ENCODE results near the gene CEMIP2.

Gene CEMIP2

DNA sequence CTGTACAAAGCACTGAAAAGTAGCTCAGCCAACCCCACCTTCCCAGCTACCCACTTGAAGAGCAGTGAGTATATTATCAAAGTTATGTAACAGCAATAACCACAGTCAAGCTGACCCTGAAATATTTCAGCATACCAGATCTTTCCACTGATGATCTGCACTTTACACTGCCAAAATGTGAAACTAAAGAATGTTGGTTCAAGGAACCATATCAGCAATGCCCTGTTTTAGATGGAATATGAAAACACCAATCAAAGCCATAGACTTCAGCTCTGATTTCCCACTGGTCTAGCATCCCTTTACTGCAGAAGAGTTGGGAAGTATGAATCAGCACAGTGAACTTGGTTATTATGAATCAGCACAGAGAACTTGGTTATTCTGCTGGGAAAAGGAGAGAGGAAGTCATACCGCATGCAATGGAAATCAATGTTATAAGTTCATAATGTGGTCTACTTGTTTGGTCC is 20.0 kb downstream of the CEMIP2 start:
- DNase-seq: no peak

DNA sequence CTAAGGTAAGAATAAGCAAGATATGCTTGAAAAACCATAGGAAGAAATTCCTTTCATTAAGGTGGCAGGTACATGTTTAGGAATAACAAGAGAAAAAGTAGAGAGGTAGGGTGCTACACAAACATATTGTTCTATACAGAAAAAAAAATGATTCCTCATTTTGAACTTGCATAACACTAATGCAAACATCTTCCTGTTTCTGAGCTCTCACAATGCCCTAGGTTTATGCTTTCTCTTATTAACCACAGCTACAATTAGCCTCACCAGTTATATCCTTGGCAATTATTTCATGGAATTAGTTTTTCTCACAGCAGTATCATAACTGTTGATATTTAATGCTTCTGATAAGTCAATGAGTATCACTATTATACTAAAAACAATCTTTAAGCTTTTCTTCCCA is 20.7 kb downstream of the CEMIP2 start:
- no peak for DNase-seq

DNA sequence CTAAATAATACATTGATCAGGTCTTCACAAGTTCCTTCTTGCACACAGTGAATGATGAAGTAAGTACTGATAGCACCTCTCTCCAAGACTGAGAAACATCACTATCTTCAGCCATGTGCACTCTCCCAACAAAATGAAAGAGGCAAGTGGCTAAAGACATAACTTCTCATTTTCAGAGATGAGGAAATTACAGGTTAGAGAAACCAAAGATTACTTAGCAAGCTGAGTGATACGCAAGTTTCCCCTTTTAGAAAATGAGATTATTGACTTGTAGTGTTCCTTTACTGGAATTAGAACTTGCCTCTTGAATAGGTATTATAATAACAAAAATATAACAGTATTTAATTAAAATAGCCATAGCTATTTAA is 21.6 kb downstream of the CEMIP2 start:
- DNase-seq: no peak

DNA sequence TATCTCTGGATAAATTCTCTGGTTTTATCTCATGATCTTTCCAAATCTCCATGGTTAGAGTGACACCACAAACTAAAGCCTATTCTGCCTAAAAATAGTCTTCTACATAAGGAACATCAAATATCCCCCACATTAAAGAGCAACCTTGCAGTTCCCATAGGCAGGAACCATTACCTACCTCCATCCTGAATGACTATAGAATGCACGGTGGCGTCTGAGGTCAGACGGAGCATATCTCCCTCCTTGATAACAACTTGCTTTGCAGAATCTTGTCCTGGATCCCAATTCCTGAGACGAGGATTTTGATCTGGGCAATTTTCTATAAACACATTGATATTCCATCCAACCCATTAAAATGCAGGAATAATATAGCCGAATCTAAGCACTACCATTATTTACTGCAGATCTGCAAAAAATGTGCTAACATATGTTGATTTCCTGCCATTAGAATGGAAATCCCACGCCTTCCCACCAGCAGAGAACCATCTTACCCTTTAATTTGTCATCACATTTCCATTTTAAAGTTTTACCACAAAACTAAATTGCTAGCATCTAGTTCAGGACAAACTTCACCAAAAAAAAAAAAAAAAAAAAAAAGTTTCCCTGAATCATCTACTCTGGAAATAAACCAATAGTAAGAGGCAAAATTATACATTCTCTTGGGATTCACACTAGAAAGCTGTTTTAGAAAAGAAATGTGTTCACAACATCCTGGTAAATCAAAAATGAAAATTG is 22.1 kb downstream of the CEMIP2 start:
- no peak for DNase-seq

DNA sequence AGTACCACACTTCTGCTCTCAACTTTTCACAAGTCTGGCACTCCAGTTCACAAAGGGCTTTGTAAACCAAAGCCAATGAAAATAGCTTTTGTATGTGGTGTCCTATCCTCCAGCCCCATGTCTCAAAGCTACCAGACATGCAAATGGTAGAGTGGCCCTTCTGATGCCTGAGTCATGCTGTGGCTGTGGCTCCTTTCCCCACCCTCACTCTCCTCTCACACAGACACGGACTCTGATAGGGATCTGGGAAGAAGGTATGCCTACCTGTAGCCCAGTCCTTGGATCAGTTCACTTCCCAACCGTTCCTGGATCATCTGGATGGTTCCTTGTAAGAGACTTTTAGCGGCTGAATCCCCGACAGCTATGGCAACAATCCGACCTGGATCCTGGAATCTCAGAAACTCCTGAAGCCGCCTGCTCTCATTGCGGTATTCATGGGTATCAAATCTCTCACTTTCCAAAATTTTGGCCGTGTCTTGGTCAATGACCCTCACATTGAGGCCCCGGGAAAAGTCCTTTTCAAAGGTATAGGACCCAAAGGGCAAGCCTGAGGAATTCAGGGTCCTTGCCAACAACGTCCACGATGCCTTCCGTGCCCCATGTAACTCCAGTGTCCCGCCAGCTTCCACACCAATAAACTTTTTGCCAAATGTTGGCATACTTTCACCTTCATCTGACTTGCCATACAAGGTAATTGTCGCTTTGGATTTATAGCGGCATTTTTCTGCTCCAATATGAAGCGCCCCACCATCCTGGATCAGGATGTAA is 23.4 kb downstream of the CEMIP2 start:
- no peak for DNase-seq

DNA sequence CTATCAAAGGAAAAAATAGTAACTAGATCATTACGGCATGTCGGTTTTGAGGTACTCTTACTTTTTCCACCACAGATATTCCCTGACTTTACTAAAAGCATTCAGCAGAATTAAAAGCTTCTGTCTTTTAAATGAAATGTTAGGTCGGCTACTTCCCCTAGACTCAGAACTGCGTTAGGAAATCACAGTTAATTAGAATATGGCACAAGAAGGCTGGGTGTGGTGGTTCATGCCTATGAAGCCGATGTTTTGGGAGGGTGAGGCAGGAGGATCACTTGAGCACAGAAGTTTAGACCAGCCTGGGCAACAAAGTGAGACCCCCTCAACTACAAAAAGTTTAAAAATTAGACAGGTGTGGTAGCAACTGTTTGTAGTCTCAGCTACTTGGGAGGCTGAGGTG is 24.4 kb downstream of the CEMIP2 start:
- no peak for DNase-seq

DNA sequence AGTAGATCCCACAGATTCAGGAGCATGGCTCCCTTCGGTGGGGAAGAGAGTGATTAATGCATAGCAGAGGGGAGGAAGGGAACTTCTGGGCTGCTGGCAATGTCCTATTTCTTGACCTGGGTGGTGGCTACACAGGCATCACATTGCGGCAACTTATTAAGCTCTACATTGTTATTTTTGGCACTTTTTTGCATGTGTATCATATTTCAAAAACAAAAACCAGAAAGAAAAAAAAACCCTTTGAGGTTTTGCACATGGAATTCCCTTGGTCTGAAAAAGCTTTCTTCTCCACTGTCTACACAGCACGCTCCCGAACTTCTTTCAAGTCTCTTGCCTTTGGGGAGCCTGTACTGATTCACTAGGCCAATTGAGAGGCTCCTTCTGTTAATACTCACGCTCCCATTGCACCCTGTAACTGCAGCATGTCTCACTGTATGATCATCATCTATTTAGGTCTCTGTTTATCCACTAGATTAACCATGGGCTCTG is 25.1 kb downstream of the CEMIP2 start:
- no peak for DNase-seq

DNA sequence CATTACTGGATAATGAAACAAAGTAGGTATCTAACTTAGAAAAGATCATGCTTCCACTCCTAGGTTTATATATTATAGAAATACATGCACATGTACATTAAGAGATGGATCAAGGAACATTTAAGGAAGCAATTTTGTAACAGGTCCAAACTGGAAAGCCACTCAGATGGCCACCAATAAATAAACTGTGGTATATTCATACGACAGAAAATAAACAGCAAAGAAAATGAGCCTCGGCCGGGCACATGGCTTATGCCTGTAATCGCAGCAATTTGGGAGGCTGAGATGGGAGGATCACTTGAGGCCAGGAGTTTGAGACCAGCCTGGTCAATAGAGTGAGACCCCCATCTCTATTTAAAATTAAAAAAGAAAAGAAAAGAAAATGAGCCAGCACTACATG is 25.6 kb downstream of the CEMIP2 start:
- no peak for DNase-seq

DNA sequence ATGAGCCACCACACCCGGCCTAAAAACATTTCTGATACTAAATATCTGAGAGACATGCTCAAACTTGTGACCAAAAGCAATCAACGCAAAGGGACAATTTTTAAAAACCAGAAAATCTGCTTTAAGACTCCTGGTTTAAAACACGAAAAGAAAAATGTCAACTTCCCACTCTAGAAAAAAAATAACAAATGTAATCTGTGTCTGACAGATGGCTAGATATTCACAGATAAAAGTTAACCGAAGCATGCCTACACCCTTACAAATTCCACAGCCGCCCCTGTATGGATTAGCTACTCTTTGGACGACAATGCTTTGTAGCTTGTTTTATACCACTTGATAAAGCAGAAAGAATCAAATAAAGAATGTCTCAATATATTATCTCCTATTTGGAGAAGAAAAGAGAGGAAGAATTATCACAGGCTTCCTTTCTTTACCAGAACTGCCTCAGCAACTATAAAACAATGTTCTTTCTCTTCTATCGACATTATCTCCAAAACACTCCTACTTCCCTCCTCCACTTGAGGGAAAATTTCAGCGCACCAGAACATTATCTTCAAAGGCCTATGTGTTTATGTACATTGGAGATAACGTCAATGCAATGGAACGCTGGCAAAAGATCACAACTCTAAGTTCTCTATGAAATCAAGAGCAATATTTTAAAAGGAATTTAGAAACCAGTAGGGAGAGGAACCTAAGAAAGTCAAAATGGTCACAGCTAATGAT is 26.2 kb downstream of the CEMIP2 start:
- DNase-seq: no peak

DNA sequence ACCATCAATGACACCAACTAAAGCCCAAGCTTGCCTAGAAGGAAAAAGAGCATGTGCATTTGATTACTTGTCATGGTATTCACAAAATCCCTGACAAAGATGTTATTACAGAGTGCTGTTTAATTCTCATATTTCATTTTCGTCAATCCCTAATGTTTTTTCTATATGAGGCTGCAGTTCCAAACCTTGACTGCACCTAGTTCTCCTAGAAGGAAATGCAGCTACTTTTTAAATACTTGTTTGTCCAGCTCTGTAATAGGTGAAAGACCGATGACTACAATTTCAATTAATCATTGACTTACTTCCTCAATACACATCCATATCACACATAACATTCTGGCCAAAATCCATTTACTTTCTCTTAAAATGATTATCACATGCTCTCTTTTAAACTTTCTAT is 28.1 kb downstream of the CEMIP2 start:
- no peak for DNase-seq

DNA sequence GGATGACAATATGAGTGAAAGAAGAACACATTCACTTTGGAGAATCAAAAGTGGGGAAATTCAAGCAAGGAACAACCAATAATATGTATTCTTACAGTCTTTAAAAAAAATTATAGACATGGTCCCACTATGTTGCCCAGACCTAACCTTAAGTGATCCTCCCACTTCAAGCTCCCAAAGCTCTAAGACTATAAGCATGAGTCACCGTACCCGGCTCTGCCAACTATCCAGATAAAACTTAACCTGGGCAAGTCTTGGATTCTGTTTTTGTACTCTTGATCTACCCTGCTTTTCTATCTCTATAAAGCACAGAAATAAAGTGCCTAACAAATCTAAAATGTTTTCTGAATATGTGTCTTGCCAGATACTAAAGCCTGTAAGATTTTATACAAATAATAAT is 30.9 kb downstream of the CEMIP2 start:
- no peak for DNase-seq

DNA sequence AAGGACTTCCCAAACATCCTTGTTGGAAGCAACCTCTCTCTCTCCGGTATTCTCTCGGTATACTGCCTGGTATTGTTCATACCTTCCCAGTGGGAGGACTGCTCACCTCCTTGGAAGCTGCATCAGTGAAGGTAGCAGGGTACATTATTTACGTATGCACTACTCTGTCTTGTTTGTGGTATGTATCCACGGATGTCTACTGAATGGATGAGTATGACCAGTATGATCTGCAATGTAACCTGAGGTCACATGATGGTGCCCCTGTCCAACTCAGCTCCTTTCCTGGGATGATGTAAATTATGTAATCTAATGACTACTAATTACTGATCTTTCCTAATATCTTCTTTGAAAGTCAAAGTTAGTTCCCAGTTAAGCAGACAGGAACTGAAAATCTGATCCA is 32.1 kb downstream of the CEMIP2 start:
- DNase-seq: no peak

DNA sequence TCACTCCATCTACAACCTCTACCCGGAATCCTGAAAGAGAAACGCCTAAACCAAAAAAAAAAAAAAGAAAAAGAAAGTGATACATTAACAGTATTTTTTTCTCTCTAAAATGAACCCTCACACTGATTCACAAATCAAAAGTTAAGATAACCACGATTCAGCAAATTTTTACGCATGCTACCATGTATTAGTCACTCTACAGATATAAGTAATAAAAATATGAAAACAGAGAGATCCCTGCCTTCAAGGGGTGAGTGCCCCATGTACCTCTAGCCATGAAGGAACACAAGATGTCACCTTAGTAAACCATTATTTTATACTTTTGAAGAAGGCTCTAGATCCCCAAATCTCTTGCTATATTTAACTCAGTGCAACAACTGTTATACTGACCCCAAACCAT is 33.4 kb downstream of the CEMIP2 start:
- no peak for DNase-seq

DNA sequence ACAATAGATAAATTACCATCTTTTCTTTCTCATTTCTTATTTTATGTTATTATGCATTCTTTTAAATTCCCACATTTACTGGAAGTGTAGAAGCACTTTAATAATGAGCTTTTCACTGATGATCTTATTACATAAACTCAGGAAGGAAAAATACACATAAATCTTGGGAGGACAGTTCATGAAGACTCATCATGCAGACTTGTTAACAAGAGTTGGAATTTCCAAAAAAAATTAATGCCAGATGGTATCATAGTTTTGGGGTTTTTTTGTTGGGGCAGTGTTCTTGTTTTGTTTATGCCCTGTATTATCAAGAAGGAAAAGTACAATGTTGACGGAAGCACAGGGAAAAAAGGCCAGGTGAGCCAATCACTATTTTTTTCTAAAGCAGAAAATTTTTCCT is 35.1 kb downstream of the CEMIP2 start:
- DNase-seq: no peak

DNA sequence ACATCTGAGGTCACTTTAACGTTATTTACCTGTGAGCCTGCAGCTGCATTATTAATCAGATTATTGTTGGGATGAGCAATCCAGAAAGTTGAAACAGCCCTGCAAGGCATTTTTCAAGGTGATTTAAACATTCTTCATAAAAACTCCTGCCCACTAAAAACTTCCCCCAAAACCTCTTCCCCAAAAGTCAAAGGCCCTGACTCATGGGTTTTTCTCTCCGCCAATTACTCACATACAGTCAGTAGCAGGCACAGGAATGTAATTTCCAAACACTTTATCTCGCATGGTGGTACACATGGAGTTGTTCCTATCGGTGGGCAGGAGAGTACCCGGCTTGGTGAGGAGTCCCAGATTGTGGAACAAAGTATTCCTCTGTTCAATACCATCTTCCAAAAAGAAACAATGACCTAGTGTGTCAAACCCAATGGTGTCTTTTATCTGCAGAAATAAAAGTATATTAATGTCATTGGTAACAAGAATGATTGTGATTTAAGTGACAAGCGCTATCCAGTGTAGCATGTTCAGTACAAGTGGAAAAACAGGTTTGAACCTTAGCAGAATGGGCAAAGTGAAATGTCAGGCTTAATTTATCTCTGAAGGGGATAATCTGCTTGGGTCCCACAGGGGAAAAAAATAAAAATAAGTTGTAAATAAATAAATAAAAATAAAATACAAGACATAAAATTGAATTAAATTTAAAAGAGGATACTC is 38.3 kb downstream of the CEMIP2 start:
- DNase-seq: no peak

DNA sequence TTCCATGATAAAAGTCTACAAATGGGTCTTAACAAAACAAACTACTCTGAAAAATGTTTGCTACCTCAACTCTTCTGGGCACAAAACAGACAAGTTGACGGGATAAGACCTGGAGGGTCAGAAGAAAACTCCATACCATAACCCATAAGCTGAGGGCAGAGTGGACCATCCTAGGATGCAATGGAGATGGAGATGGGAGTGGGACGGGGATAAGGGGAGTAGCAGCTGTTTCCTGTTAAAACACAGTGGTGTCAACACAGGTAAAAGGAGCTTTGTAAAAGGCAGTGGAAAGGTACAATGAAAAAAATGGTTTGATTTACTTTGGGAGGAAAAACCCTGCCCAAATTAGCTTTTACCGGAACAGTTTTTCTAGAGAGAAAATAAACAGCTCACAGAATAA is 41.6 kb downstream of the CEMIP2 start:
- DNase-seq: no peak

DNA sequence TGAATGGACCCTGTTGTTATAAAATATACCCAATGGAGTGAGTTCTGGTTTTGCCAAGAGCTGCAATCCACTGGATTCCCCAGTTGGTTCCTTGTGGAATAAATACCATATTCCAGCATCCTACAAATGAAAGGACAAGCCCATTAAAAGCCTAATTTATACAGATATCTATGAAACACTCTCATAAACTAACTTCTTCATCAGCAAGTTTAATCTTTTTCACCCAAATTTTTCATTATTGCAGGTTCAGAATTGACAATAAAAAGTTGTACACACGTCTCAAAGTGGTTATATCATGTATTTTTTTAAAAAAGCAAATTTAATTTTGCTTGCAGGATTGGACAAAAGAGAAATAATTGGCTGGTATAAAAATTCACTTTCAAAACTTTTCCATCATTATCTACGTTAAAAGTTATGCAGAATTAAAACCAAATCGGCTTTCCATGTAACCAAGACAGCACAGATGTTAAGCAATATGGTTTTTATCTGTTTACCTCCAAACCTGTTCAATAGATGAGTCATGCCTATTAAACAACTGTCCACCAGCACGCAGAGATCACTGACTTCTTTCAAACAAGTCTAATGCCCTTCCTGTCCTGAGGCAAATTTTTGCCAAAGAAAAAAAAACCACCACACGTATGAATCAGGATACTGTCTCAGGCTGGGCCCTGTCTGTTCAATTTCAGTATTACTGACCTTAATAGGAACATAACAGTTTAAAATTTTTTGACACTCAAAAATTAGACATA is 42.5 kb downstream of the CEMIP2 start:
- DNase-seq: no peak

DNA sequence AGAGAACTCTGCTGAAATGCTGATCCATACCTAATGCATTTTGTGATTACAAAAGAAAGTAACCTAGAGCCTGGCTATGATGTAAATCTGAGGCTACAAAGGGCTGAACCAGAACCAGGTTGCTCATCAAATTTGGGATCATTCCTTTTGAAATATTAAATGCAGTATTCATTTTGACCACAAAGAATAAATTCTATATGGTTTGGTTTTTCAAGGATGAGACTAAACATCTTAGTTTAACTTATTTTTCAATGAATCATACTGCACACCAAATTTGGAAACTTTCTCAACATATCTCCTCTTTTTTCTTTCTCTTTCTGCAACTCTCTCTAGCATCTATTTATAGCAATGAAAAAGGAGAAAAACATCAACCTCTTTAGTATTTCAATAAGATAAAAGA is 46.5 kb downstream of the CEMIP2 start:
- DNase-seq: no peak

DNA sequence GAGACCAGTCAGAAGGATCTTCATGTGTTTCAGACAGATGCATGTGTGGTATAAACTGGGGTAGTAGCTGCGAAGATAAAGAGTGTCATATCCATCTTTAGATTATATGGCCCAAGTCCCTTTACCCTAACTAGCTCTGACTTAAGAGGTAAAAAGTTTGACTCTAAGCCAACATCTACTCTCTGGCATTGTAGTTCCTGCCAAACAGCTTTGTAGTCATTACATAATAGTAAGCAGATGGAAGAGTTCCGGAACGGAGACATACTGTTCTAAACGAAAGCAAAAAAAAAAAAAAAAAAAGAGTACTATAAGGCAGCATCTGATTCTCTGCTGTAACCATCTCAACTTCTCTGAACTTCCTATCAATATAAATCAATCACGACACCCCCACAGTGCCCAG is 48.8 kb downstream of the CEMIP2 start:
- no peak for DNase-seq

DNA sequence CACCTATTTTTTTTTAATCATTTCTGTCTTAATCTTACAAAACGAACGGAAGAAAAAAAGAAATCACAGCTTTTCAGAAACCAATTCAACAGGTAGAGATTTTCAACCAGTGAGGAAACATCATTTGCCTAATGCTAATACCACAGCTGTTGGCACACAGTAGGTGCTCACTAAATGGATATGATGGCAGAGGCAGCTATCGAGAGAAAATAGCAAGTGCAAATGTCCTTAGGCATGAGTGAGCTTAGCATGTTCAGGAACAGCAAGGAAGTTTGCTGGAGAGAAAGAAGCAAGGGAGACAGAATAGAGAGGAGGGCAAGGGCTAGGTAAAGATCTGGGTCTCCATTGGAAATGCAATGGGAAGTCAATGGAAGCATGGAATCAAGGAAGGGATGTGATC is 49.2 kb downstream of the CEMIP2 start:
- no peak for DNase-seq

All from hypothalamus (tissue), 51 donors.